ENCODE results near the gene U2SURP. TPM values are rescaled to one million over a fixed set of nuclear protein-coding genes. Genes with fewer than 3 reads are reported as not detected.

U2SURP gene
- total and polyA plus RNA-seq, 10 of the 15 experiments (the other 5 are each of a cell fraction or from before 2014, with no cell fraction given) = 76.3 to 277 (median 150) TPM

- ATAC-seq (no peak), FAIRE-seq (no peak), DNase-seq (ENCODE audit: low read depth, low spot score) (no peak)
- H3K36me3 ChIP-seq (ENCODE audit: control insufficient read depth in 2 of 2, insufficient read depth in 2 of 2, low read length in 1 of 2) = peaks cover 0 to 5% of the 10 kb centered on the region in 2 experiments; a peak in 1 of 4 replicates
- no peak for TF ChIP-seq SMC3 (IDR thresholded peaks at IDR 0.05; ENCODE audit: borderline replicate concordance, low read length)
- TF ChIP-seq NR2C1 (IDR thresholded peaks at IDR 0.05) = no peak
- no peak for TF ChIP-seq ATF7 (IDR thresholded peaks at IDR 0.05; ENCODE audit: low read depth)
- no peak for TF ChIP-seq JUND (IDR thresholded peaks at IDR 0.05; ENCODE audit: low read depth, low read length)
- no peak for TF ChIP-seq MTA2 (IDR thresholded peaks at IDR 0.05; ENCODE audit: low read depth)
- TF ChIP-seq BMI1 (IDR thresholded peaks at IDR 0.05; ENCODE audit: borderline replicate concordance) = no peak
- no peak for TF ChIP-seq BACH1 (IDR thresholded peaks at IDR 0.05; ENCODE audit: borderline replicate concordance)
- no peak for TF ChIP-seq SMAD1 (IDR thresholded peaks at IDR 0.05; ENCODE audit: low read depth, partially characterized antibody)
- no peak for TF ChIP-seq NRF1 (conservative IDR thresholded peaks at IDR 0.05; ENCODE audit: low read depth, low read length)
- no peaks in the 10 kb centered on the region for H3K27me3 ChIP-seq (replicated peaks in 1 of 2; ENCODE audit: control insufficient read depth in 2 of 2, insufficient read depth in 2 of 2, low read length in 1 of 2)
- no peak overlapping the region for H3K9ac ChIP-seq (ENCODE audit: control insufficient read depth, insufficient read depth, low read length)
- H3K4me1 ChIP-seq (ENCODE audit: control insufficient read depth, insufficient read depth, low read length) = no peaks in the 10 kb centered on the region
- BruUV-seq (replicated peaks) = no TSS peak
- RAD21 ChIA-PET (ENCODE audit: unreplicated experiment) = no interaction called here
- no peaks in the 10 kb centered on the region for H3K79me2 ChIP-seq (ENCODE audit: control insufficient read depth, insufficient read depth, low read length)
- SMC1A ChIA-PET (ENCODE audit: uncharacterized antibody, unreplicated experiment) = interaction anchor here (0.6 to 2.8 kb wide), 2 partner anchors 9 to 702 kb away, joined by 3 to 10 read pairs; no protein-coding TSS in a partner anchor
- CTCF ChIA-PET = no interaction called here
- in situ Hi-C loops (cut with MboI) (no loop called here), intact Hi-C loops (cut with micrococcal nuclease; ENCODE audit: unreplicated experiment) (no loop called here)
- H3K9me3 ChIP-seq (replicated peaks; ENCODE audit: control insufficient read depth, insufficient read depth, low read length) = no peaks in the 10 kb centered on the region; the same call in 2 of the 3 replicates
- WGBS (ENCODE audit: insufficient coverage, insufficient replicate concordance, low lambda C conversion rate, missing lambda C conversion rate) = 90% methylated on average over 3 of the region's 3 CpGs
- no peaks in the 10 kb centered on the region for H4K20me1 ChIP-seq (ENCODE audit: control insufficient read depth, insufficient read depth)
- no peak overlapping the region for H3K27ac ChIP-seq (ENCODE audit: control insufficient read depth, insufficient read depth)
- H3K4me2 ChIP-seq (ENCODE audit: control insufficient read depth, insufficient read depth) = no peak overlapping the region
- no peak overlapping the region for H2AFZ ChIP-seq (ENCODE audit: control insufficient read depth, low read depth, low read length)
- POLR2A ChIA-PET = no interaction called here
- H3K4me3 ChIP-seq = no peak overlapping the region
Measured at GRCh38 chr3:143067201-143067600, 65.8 kb downstream of the U2SURP start.

- intact Hi-C loops (cut with micrococcal nuclease; ENCODE audit: unreplicated experiment) = no loop called here
- ChIA-PET POLR2A (no interaction called here), RAD21 (ENCODE audit: unreplicated experiment) (no interaction called here), CTCF (no interaction called here), SMC1A (ENCODE audit: uncharacterized antibody, unreplicated experiment) (no interaction called here)
- Histone ChIP-seq H3K27me3 (replicated peaks in 1 of 2; ENCODE audit: control insufficient read depth in 2 of 2, insufficient read depth in 2 of 2, low read length in 1 of 2) (no peaks in the 10 kb centered on the region), H3K4me2 (ENCODE audit: control insufficient read depth, insufficient read depth) (no peak overlapping the region), H3K79me2 (ENCODE audit: control insufficient read depth, insufficient read depth, low read length) (no peaks in the 10 kb centered on the region), H3K4me3 (no peak overlapping the region), H3K36me3 (ENCODE audit: control insufficient read depth in 2 of 2, insufficient read depth in 2 of 2, low read length in 1 of 2) (no peaks in the 10 kb centered on the region), H3K27ac (ENCODE audit: control insufficient read depth, insufficient read depth) (no peak overlapping the region), H3K9me3 (replicated peaks; ENCODE audit: control insufficient read depth, insufficient read depth, low read length) (no peaks in the 10 kb centered on the region; the same call in 2 of the 3 replicates), H3K4me1 (ENCODE audit: control insufficient read depth, insufficient read depth, low read length) (no peaks in the 10 kb centered on the region), H3K9ac (ENCODE audit: control insufficient read depth, insufficient read depth, low read length) (no peak overlapping the region), H2AFZ (ENCODE audit: control insufficient read depth, low read depth, low read length) (no peak overlapping the region), H4K20me1 (ENCODE audit: control insufficient read depth, insufficient read depth) (no peaks in the 10 kb centered on the region)
- WGBS (ENCODE audit: insufficient coverage, insufficient replicate concordance, low lambda C conversion rate, missing lambda C conversion rate) = 76% methylated on average over 5 of the region's 5 CpGs
- no peak for ATAC-seq
- in situ Hi-C loops (cut with MboI) = no loop called here
- BruUV-seq (replicated peaks) = no TSS peak
- no peak for DNase-seq (ENCODE audit: low read depth, low spot score)
- FAIRE-seq = no peak
- TF ChIP-seq ATF2 (IDR thresholded peaks at IDR 0.05; ENCODE audit: low read length) (no peak), BCL3 (IDR thresholded peaks at IDR 0.05; ENCODE audit: borderline replicate concordance, insufficient read depth, low read depth, low read length, poor library complexity, severe bottlenecking) (no peak), E2F4 (IDR thresholded peaks at IDR 0.05; ENCODE audit: low read depth, low read length) (no peak), BMI1 (IDR thresholded peaks at IDR 0.05; ENCODE audit: borderline replicate concordance) (no peak), MYC (IDR thresholded peaks at IDR 0.05; ENCODE audit: insufficient read depth, insufficient read length, insufficient replicate concordance, low read length, severe bottlenecking) (no peak), SP1 (IDR thresholded peaks at IDR 0.05; ENCODE audit: low read depth, low read length) (no peak), EED (IDR thresholded peaks at IDR 0.05; ENCODE audit: low read depth) (no peak), MTA2 (IDR thresholded peaks at IDR 0.05; ENCODE audit: low read depth) (no peak)
Measured at GRCh38 chr3:143068059-143068458, 66.7 kb downstream of the U2SURP start.
